Measurements from ENCODE around the gene SLC29A1. TPM values are rescaled to one million over a fixed set of nuclear protein-coding genes. Genes with fewer than 3 reads are reported as not detected.

The SLC29A1 gene
- total and polyA plus RNA-seq, 9 of the 15 experiments (the other 6 are each of a cell fraction or from before 2014, with no cell fraction given): 18.9 to 170 (median 57.7) TPM

DNA sequence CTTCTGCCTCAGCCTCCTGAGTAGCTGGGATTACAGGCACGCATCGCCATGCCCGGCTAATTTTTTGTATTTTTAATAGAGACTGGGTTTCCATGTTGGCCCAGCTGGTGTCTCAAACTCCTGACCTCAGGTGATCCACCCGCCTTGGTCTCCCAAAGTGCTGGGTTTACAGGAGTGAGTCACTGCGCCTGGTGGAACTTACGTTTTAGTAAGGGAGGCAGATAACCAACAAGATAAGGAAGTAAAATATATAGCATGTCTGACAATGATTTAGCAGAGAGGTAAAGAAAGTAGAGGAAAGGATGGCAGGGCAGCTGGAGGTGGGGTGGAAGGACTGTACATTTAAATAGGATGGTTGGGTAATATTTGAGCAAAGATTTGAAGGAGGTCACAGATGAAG, 19.4 kb upstream of the SLC29A1 start (continued):
- TF ChIP-seq, protein P1, sequence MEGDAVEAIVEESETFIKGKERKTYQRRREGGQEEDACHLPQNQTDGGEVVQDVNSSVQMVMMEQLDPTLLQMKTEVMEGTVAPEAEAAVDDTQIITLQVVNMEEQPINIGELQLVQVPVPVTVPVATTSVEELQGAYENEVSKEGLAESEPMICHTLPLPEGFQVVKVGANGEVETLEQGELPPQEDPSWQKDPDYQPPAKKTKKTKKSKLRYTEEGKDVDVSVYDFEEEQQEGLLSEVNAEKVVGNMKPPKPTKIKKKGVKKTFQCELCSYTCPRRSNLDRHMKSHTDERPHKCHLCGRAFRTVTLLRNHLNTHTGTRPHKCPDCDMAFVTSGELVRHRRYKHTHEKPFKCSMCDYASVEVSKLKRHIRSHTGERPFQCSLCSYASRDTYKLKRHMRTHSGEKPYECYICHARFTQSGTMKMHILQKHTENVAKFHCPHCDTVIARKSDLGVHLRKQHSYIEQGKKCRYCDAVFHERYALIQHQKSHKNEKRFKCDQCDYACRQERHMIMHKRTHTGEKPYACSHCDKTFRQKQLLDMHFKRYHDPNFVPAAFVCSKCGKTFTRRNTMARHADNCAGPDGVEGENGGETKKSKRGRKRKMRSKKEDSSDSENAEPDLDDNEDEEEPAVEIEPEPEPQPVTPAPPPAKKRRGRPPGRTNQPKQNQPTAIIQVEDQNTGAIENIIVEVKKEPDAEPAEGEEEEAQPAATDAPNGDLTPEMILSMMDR (IDR thresholded peaks at IDR 0.05 in 2 of 3, conservative IDR thresholded peaks at IDR 0.05 in 1 of 3; ENCODE audit: insufficient read depth in 2 of 3, low read depth in 1 of 3, low read length in 3 of 3): no peak
- peak; percentile 42; the same call in 1 of the 2 replicates for TF ChIP-seq MTA2 (IDR thresholded peaks at IDR 0.05; ENCODE audit: low read depth)
- peak; percentile 85 for TF ChIP-seq GATA2 (CRISPR knock-in tag; IDR thresholded peaks at IDR 0.05)
- TF ChIP-seq MEF2D (tag; conservative IDR thresholded peaks at IDR 0.05; ENCODE audit: low read depth): no peak
- peak; percentile 90 for TF ChIP-seq JUN (IDR thresholded peaks at IDR 0.05; ENCODE audit: borderline replicate concordance, low read depth, low read length)
- TF ChIP-seq JUN (CRISPR knock-in tag; IDR thresholded peaks at IDR 0.05; ENCODE audit: borderline replicate concordance): no peak
- peak; percentile 95 for TF ChIP-seq SMARCE1 (IDR thresholded peaks at IDR 0.05)
- peak; percentile 93 for TF ChIP-seq ZEB2 (IDR thresholded peaks at IDR 0.05)
- TF ChIP-seq, protein P2, sequence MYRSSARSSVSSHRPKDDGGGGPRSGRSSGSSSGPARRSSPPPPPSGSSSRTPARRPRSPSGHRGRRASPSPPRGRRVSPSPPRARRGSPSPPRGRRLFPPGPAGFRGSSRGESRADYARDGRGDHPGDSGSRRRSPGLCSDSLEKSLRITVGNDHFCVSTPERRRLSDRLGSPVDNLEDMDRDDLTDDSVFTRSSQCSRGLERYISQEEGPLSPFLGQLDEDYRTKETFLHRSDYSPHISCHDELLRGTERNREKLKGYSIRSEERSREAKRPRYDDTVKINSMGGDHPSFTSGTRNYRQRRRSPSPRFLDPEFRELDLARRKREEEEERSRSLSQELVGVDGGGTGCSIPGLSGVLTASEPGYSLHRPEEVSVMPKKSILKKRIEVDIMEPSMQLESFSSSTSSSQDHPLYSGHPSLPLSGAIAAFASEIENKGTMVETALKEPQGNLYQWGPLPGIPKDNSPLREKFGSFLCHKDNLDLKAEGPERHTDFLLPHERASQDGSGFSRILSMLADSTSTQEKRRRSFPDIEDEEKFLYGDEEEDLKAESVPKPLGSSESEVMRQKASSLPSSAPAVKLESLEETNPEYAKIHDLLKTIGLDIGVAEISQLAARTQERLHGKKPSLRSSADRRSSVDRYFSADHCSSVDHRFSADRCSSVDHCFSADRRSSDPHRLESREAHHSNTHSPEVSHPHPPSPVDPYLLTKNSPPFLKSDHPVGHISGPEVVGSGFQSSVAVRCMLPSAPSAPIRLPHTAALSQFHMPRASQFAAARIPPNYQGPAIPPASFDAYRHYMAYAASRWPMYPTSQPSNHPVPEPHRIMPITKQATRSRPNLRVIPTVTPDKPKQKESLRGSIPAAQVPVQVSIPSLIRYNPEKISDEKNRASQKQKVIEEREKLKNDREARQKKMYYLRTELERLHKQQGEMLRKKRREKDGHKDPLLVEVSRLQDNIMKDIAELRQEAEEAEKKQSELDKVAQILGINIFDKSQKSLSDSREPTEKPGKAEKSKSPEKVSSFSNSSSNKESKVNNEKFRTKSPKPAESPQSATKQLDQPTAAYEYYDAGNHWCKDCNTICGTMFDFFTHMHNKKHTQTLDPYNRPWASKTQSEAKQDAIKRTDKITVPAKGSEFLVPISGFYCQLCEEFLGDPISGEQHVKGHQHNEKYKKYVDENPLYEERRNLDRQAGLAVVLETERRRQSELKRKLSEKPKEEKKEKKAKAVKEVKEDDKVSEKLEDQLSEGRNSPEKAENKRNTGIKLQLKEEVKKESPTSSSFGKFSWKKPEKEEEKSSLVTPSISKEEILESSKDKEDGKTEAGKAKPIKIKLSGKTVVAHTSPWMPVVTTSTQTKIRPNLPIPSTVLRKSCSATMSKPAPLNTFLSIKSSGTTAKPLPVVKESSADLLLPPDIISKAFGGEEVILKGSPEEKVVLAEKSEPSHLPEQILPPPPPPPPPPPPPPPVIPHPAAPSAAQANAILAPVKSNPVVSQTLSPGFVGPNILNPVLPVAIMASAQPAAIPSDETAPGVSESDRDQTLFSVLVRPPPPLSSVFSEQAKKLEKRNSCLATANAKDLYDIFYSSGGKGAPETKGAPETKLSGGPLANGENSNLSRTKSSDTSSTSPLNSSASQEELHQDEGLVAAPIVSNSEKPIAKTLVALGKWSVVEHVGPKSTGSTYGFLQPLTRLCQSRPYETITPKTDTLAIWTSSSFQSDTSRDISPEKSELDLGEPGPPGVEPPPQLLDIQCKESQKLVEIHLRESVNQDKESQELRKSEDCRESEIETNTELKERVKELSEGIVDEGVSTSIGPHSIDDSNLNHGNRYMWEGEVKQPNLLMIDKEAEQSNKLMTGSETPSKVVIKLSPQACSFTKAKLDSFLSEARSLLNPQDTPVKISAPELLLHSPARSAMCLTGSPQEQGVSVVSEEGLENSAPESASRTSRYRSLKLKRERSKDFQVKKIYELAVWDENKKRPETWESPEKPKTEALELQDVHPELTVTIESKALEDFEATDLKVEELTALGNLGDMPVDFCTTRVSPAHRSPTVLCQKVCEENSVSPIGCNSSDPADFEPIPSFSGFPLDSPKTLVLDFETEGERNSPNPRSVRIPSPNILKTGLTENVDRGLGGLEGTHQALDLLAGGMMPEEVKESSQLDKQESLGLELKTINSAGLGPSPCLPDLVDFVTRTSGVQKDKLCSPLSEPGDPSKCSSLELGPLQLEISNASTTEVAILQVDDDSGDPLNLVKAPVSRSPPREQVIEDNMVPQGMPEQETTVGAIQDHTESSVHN (IDR thresholded peaks at IDR 0.05; ENCODE audit: borderline replicate concordance in 1 of 2, low read depth in 1 of 2): peak in 1 of 2 experiments; percentile 75; a peak in 2 of 4 replicates
